NCI-H1694 (cell line): ENCODE results near the gene EPG5.

Experiments
- DNase-seq: peaks from one replicate; lab custom pipeline; 2025; lab: John Stamatoyannopoulos, UW

Gene EPG5

GRCh38 chr18:45806226-45806625 is 160.9 kb downstream of the EPG5 start:
- no peak for DNase-seq

DNA sequence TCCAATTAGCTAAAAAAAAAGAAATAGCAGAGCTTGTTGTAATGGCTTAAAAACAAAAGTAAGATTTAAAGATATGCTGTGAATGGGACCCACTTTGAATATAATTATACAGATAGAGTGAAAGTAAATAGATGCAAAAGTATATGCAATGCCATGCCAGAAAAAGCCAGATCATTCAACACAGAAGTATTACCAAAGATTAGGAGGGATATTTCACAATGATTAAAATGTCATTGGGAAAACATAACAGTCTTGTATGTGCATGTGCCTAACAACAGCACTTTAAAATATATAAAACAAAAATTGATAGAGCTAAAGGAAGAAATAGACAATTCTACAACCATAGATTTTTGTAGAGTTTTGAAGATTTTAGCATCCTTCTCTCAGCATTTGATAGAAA is 161.6 kb downstream of the EPG5 start:
- DNase-seq, result no peak

DNA sequence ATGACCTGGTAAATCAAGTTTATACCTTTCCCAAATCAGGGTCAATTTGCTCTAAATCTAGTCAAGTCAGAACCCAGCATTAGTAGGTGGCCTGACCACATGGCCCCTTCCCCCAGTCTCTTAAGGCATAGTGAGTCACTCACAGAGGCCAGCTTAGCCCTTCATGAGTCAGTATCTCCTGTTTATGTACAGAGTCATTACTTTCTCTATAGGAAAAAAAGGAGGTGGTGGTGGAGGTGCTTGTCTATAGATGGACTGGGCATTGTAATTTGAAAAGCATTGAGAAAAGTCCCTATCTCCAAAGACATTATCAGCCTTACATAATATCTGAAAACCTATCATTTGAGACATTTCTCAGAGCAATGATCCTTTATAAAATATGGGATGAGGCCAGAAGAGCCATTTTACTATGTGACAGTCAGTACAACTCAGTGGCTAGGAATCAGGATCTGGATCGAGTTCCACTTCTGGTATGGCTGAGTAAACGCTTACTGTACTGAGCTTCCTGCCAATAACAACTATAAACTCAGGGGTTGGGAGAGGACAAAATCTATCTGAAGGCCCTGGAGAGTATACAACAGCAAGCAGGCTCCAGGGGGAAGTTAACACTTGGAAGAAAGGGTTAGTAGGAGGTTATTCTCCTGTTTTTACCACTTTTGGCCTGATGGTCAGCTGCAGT is 164.2 kb downstream of the EPG5 start:
- no peak for DNase-seq

DNA sequence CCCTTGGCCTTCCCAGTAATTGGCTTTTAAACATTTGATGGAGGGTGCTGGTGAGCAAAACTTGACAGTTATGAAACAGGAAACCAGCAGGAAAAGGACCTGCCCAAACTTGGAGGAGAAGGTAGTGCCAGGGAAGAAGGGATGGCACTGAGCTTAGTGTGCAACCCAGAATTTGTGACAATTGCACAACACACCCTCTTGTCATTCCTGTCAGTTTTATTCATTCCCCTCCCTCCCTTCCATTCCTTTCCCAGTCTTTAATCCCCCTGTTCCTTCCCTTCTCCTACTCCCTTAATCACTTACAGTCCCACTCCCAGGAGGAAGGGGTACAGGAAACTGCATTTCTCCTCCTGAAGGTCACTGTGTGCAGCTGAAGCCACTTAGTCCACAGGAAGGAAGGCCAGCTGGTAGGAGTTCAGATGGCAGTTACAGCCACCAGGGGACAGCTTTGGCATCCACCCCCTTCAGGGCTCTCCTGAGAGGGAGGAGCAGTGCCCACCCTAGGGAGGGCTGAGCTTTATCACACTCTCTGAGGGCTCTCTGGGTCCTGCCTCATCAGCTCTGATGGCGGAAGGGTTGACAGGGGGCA is 165.6 kb downstream of the EPG5 start:
- no peak for DNase-seq
